Adrenal gland (tissue), 12 donors: Measurements from ENCODE around the gene RBM47. TPM values are rescaled to one million over a fixed set of nuclear protein-coding genes. Genes with fewer than 3 reads are reported as not detected.

Experiments
- DNase-seq, 7 donors: peaks; one replicate each; pipeline ENCODE4 v3.0.0-alpha.2; 2019 to 2020
- H3K27ac ChIP-seq, 5 donors: fragments of 200-600 bp; sonication (generic) in 4 of 5; 1 replicate in 3 of 5; 2 replicates in 2 of 5; pipeline versions ENCODE4 v1.5.1 to v1.8.0; 2016 to 2020; ENCODE audit warnings: mild to moderate bottlenecking in 1 of 5
- H3K27me3 ChIP-seq: fragments of 200-600 bp; 2 replicates; pipeline ENCODE4 v1.8.0; 2021
- H3K36me3 ChIP-seq, 2 donors: fragments of 200-600 bp; replicated peaks in 1 of 2; 1 replicate in 1 of 2; 2 replicates in 1 of 2; pipeline versions ENCODE4 v1.5.1 to v1.8.0; 2018 to 2022
- H3K4me1 ChIP-seq, 2 donors: fragments of 200-600 bp; replicated peaks in 1 of 2; 1 replicate in 1 of 2; 2 replicates in 1 of 2; pipeline versions ENCODE4 v1.5.1 to v1.8.0; 2018 to 2021
- H3K4me3 ChIP-seq, 4 donors: fragments of 200-600 bp; sonication (generic) in 3 of 4; one replicate each; pipeline ENCODE4 v1.5.1; 2016 to 2018
- H3K9me3 ChIP-seq, 3 donors: fragments of 200-600 bp; sonication (generic) in 1 of 3; replicated peaks in 1 of 3; 1 replicate in 2 of 3; 2 replicates in 1 of 3; pipeline versions ENCODE4 v1.5.1 to v1.8.0; 2016 to 2021
- POLR2A ChIP-seq, 2 donors: fragments of 450-650 bp; IDR thresholded peaks; one replicate each; pipeline ENCODE4 v1.6.1; 2017; ENCODE audit warnings: antibody characterized with exemption in 2 of 2, mild to moderate bottlenecking in 2 of 2, moderate library complexity in 1 of 2
- WGBS, 4 donors: extraction: QIAGEN DNeasy Blood & Tissue Kit in 2 of 4; methylation state at CpG; one replicate each; pipeline versions ENCODE4 v1.1.5 to v1.1.7; 2013 to 2017; 5-methylcytosine and 5-hydroxymethylcytosine counted together
- intact Hi-C, 2 donors: fragments of 100-400 bp; cut with DNase I; formaldehyde crosslinking; loops; one replicate each; pipeline versions ENCODE4 v1.14.1 to v1.15.0; 2022 to 2023
- polyA plus RNA-seq, 3 donors: library from polyadenylated mRNA; stranded (reverse); fragments of 200-250 nt in 2 of 3; fragments of 350-450 nt in 1 of 3; fragmentation: Illumina TruSeq in 1 of 3; extraction: RNeasy Lipid Tissue Mini Kit (QIAGEN cat#74804) in 1 of 3; gene quantifications; one replicate each; pipeline ENCODE4 v1.2.3, GENCODE V29; 2013 to 2014
- total RNA-seq, 9 donors: library from RNA; depleted of rRNA in 4 of 9; stranded (reverse); fragments of >200 nt in 4 of 9; fragments of 120-200 nt in 1 of 9; fragmentation: NEBNext Ultra II Directional in 1 of 9; extraction: Animal tissue kit (Norgen Biotek cat#: 25700) in 1 of 9; gene quantifications; one replicate each; pipeline versions ENCODE4 v1.1.0 to v1.2.4, GENCODE V29; 2013 to 2023
- TF ChIP-seq, protein P1 (sequence below), 6 experiments: fragments of 450-650 bp in 4 of 6; fragments of 200-600 bp in 2 of 6; sonication (generic) in 1 of 6; IDR thresholded peaks; 1 replicate in 5 of 6; 2 replicates in 1 of 6; pipeline versions ENCODE4 v1.5.1 to v1.8.0; 2016 to 2021; ENCODE audit warnings: antibody characterized with exemption in 6 of 6, mild to moderate bottlenecking in 2 of 6, moderate library complexity in 1 of 6
- donor health status: healthy with polysubstance abuse.
- donor health status: Bipolar disorder and iron deficiency.
- donor health status: DM: yes; HTN: yes; CAD: no.
- donor health status: DM: no; HTN: no; CAD: no.
- donor health status: DM: no; HTN: no; CAD: no.
- donor health status: DM: yes; HTN: yes; CAD: no.

The RBM47 gene
- total and polyA plus RNA-seq, 12 donors = 25.7 to 370 (median 155) TPM

DNA sequence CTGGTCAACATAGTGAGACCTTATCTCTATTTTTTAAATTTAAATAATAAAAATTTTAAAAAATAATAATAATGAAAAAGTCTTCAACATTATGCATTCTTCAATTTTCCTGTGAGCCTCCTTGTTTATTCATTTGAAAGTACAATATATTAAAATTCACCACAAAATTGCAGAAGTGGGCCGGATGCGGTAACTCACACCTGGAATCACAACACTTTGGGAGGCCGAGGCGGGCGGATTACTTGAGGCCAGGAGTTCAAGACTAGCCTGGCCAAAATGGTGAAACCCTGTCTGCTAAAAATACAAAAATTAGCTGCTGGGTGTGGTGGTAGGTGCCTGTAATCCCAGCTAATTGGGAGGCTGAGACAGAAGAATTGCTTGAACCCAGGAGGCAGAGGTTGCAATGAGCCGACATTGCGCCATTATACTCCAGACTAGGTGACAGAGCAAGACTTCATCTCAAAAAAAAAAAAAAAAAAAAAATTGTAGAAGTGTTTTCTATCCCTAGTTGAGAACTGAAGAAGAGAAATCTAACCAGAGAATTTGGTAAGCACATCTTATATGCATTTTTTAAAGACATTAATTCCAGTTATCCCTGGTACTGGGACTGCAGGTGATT lies 56.9 kb downstream of the RBM47 start:
- peak overlapping the region in 1 of 5 donors; percentile 61 for H3K27ac ChIP-seq
- no peaks in the 10 kb centered on the region for H3K36me3 ChIP-seq
- no peaks in the 10 kb centered on the region for H3K27me3 ChIP-seq
- intact Hi-C loops = no loop called here
- no peak for DNase-seq
- H3K9me3 ChIP-seq = no peaks in the 10 kb centered on the region
- H3K4me3 ChIP-seq = no peak overlapping the region
- WGBS, 4 donors = 79 to 95% (median 85%) methylated on average over 7 of the region's 7 CpGs
- peaks cover 26 to 45% of the 10 kb centered on the region in 2 donors for H3K4me1 ChIP-seq
- no peak for TF ChIP-seq POLR2A (IDR thresholded peaks at IDR 0.05)
- TF ChIP-seq, protein P1, sequence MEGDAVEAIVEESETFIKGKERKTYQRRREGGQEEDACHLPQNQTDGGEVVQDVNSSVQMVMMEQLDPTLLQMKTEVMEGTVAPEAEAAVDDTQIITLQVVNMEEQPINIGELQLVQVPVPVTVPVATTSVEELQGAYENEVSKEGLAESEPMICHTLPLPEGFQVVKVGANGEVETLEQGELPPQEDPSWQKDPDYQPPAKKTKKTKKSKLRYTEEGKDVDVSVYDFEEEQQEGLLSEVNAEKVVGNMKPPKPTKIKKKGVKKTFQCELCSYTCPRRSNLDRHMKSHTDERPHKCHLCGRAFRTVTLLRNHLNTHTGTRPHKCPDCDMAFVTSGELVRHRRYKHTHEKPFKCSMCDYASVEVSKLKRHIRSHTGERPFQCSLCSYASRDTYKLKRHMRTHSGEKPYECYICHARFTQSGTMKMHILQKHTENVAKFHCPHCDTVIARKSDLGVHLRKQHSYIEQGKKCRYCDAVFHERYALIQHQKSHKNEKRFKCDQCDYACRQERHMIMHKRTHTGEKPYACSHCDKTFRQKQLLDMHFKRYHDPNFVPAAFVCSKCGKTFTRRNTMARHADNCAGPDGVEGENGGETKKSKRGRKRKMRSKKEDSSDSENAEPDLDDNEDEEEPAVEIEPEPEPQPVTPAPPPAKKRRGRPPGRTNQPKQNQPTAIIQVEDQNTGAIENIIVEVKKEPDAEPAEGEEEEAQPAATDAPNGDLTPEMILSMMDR (IDR thresholded peaks at IDR 0.05) = no peak

- Histone ChIP-seq H3K27me3 (no peaks in the 10 kb centered on the region), H3K4me1 (peaks cover 15 to 44% of the 10 kb centered on the region in 2 donors), H3K4me3 (no peak overlapping the region), H3K27ac (peak overlapping the region in 1 of 5 donors; percentile 27), H3K9me3 (no peaks in the 10 kb centered on the region), H3K36me3 (no peaks in the 10 kb centered on the region)
- TF ChIP-seq, protein P1 (IDR thresholded peaks at IDR 0.05) = no peak
- TF ChIP-seq POLR2A (IDR thresholded peaks at IDR 0.05) = no peak
- DNase-seq = no peak
- intact Hi-C loops = no loop called here
Observed at GRCh38 chr4:40571208-40571607, 58.5 kb downstream of the RBM47 start.

- intact Hi-C loops = no loop called here
- WGBS, 4 donors = 91 to 94% (median 93%) methylated on average over 14 of the region's 14 CpGs
- peaks cover 19 to 44% of the 10 kb centered on the region in 2 donors for H3K4me1 ChIP-seq
Observed at GRCh38 chr4:40570348-40571077, 59.2 kb downstream of the RBM47 start.

GRCh38 chr4:40564815-40565483 lies 64.7 kb downstream of the RBM47 start:
- Histone ChIP-seq H3K27ac (peak overlapping the region in 4 of 5 donors; percentile 32 to 85 (median 68)), H3K36me3 (no peaks in the 10 kb centered on the region), H3K9me3 (no peaks in the 10 kb centered on the region), H3K4me3 (no peak overlapping the region), H3K27me3 (no peaks in the 10 kb centered on the region), H3K4me1 (peaks cover 61 to 78% of the 10 kb centered on the region in 2 donors)
- TF ChIP-seq POLR2A (IDR thresholded peaks at IDR 0.05) = no peak
- TF ChIP-seq, protein P1 (IDR thresholded peaks at IDR 0.05) = no peak
- intact Hi-C loops = no loop called here
- DNase-seq = peak in 5 of 7 donors; percentile 53 to 73 (median 72)
- WGBS, 4 donors = 37 to 48% (median 42%) methylated on average over 4 to 5 of the region's 5 CpGs

More at GRCh38 chr4:40570348-40571077, 59.2 kb downstream of the RBM47 start:
- no peaks in the 10 kb centered on the region for H3K36me3 ChIP-seq
- no peak overlapping the region for H3K4me3 ChIP-seq
- DNase-seq = no peak
- H3K9me3 ChIP-seq = no peaks in the 10 kb centered on the region
- no peaks in the 10 kb centered on the region for H3K27me3 ChIP-seq
- TF ChIP-seq, protein P1 (IDR thresholded peaks at IDR 0.05) = no peak
- H3K27ac ChIP-seq = no peak overlapping the region
